ENCODE data around the gene FAM83F. TPM values are rescaled to one million over a fixed set of nuclear protein-coding genes. Genes with fewer than 3 reads are reported as not detected.
A peak's percentile ranks its signal among the peaks of the same experiment; 100 is the strongest.

Gene FAM83F
- total RNA-seq, 2 experiments from 2014 or later, result 1.8 to 1.9 TPM

- no peak for DNase-seq
- no peak overlapping the region for H3K27ac Mint-ChIP-seq
- no peaks in the 10 kb centered on the region for H3K27me3 Mint-ChIP-seq (ENCODE audit: low read depth)
- H3K9me3 Mint-ChIP-seq, result no peaks in the 10 kb centered on the region
- intact Hi-C loops (cut with micrococcal nuclease), result no loop called here
- CTCF ChIA-PET, result interaction anchor here (0.7 to 1.8 kb wide), 2 partner anchors 9 to 105 kb away, joined by 3 to 5 read pairs; no protein-coding TSS in a partner anchor
- peaks cover 2% of the 10 kb centered on the region for H3K4me1 Mint-ChIP-seq (ENCODE audit: low read depth)
- no peaks in the 10 kb centered on the region for H3K36me3 Mint-ChIP-seq (ENCODE audit: low read depth)
- H3K4me3 Mint-ChIP-seq, result no peak overlapping the region
Measured at GRCh38 chr22:40033586-40034380, 39.0 kb downstream of the FAM83F start.

- H3K27ac Mint-ChIP-seq, result no peak overlapping the region
Measured at GRCh38 chr22:40035351-40035750, 40.6 kb downstream of the FAM83F start.

GRCh38 chr22:40036126-40036525, 41.4 kb downstream of the FAM83F start:
- CTCF ChIA-PET, result interaction anchor here (0.6 to 6.3 kb wide), 11 partner anchors 11 to 507 kb away, joined by 3 to 49 read pairs (median 4); no protein-coding TSS in a partner anchor
- intact Hi-C loops (cut with micrococcal nuclease), result no loop called here
- Mint-ChIP-seq H3K36me3 (ENCODE audit: low read depth) (no peaks in the 10 kb centered on the region), H3K4me3 (no peak overlapping the region), H3K27ac (no peak overlapping the region), H3K27me3 (ENCODE audit: low read depth) (no peaks in the 10 kb centered on the region), H3K9me3 (no peaks in the 10 kb centered on the region), H3K4me1 (ENCODE audit: low read depth) (no peaks in the 10 kb centered on the region)
- DNase-seq, result no peak

More at GRCh38 chr22:40035351-40035750, 40.6 kb downstream of the FAM83F start:
- H3K4me3 Mint-ChIP-seq, result no peak overlapping the region
- intact Hi-C loops (cut with micrococcal nuclease), result no loop called here
- H3K27me3 Mint-ChIP-seq (ENCODE audit: low read depth), result no peaks in the 10 kb centered on the region
- CTCF ChIA-PET, result interaction anchor here (1.2 to 6.3 kb wide), 4 partner anchors 11 to 506 kb away, joined by 3 to 49 read pairs (median 18); no protein-coding TSS in a partner anchor
- no peak for DNase-seq
- no peaks in the 10 kb centered on the region for H3K36me3 Mint-ChIP-seq (ENCODE audit: low read depth)
- peaks cover 2% of the 10 kb centered on the region for H3K4me1 Mint-ChIP-seq (ENCODE audit: low read depth)
- no peaks in the 10 kb centered on the region for H3K9me3 Mint-ChIP-seq

- CTCF ChIA-PET, result interaction anchor here (0.7 to 6.3 kb wide), 10 partner anchors 12 to 532 kb away, joined by 3 to 49 read pairs (median 4); no protein-coding TSS in a partner anchor
- intact Hi-C loops (cut with micrococcal nuclease), result no loop called here
- H3K4me3 Mint-ChIP-seq, result no peak overlapping the region
Measured at GRCh38 chr22:40036591-40037225, 42.0 kb downstream of the FAM83F start.

GRCh38 chr22:40037320-40037719, 42.6 kb downstream of the FAM83F start:
- Mint-ChIP-seq H3K4me1 (ENCODE audit: low read depth) (no peaks in the 10 kb centered on the region), H3K4me3 (no peak overlapping the region), H3K9me3 (no peaks in the 10 kb centered on the region), H3K27ac (no peak overlapping the region), H3K27me3 (ENCODE audit: low read depth) (no peaks in the 10 kb centered on the region), H3K36me3 (ENCODE audit: low read depth) (no peaks in the 10 kb centered on the region)
- DNase-seq, result no peak
- CTCF ChIA-PET, result interaction anchor here (0.8 to 6.3 kb wide), 9 partner anchors 13 to 532 kb away, joined by 3 to 49 read pairs (median 4); no protein-coding TSS in a partner anchor
- intact Hi-C loops (cut with micrococcal nuclease), result no loop called here

More at GRCh38 chr22:40036591-40037225, 42.0 kb downstream of the FAM83F start:
- H3K9me3 Mint-ChIP-seq, result no peaks in the 10 kb centered on the region
- H3K4me1 Mint-ChIP-seq (ENCODE audit: low read depth), result no peaks in the 10 kb centered on the region
- DNase-seq, result peak; percentile 71
- H3K27me3 Mint-ChIP-seq (ENCODE audit: low read depth), result no peaks in the 10 kb centered on the region
- no peaks in the 10 kb centered on the region for H3K36me3 Mint-ChIP-seq (ENCODE audit: low read depth)
- no peak overlapping the region for H3K27ac Mint-ChIP-seq

- Mint-ChIP-seq H3K9me3 (no peaks in the 10 kb centered on the region), H3K27me3 (ENCODE audit: low read depth) (no peaks in the 10 kb centered on the region), H3K4me1 (ENCODE audit: low read depth) (peaks cover 6% of the 10 kb centered on the region), H3K4me3 (no peak overlapping the region), H3K36me3 (ENCODE audit: low read depth) (peaks cover under 1% of the 10 kb centered on the region), H3K27ac (no peak overlapping the region)
- intact Hi-C loops (cut with micrococcal nuclease), result no loop called here
- DNase-seq, result no peak
- CTCF ChIA-PET, result interaction anchor here (0.6 to 6.3 kb wide), 10 partner anchors 15 to 505 kb away, joined by 3 to 49 read pairs (median 4); partner anchors contain the start of gene ENTHD1
Measured at GRCh38 chr22:40039482-40040115, 44.8 kb downstream of the FAM83F start.

- no peak for DNase-seq
- Mint-ChIP-seq H3K4me1 (ENCODE audit: low read depth) (peaks cover 6% of the 10 kb centered on the region), H3K27ac (no peak overlapping the region), H3K36me3 (ENCODE audit: low read depth) (peaks cover 2% of the 10 kb centered on the region), H3K9me3 (no peaks in the 10 kb centered on the region), H3K4me3 (no peak overlapping the region), H3K27me3 (ENCODE audit: low read depth) (no peaks in the 10 kb centered on the region)
- CTCF ChIA-PET, result interaction anchor here (0.6 to 6.3 kb wide), 4 partner anchors 17 to 506 kb away, joined by 6 to 49 read pairs (median 10); no protein-coding TSS in a partner anchor
- intact Hi-C loops (cut with micrococcal nuclease), result no loop called here
Measured at GRCh38 chr22:40040927-40041326, 46.2 kb downstream of the FAM83F start.

GRCh38 chr22:40041366-40042137, 46.8 kb downstream of the FAM83F start:
- no peaks in the 10 kb centered on the region for H3K9me3 Mint-ChIP-seq
- no peaks in the 10 kb centered on the region for H3K27me3 Mint-ChIP-seq (ENCODE audit: low read depth)
- peaks cover 9% of the 10 kb centered on the region for H3K4me1 Mint-ChIP-seq (ENCODE audit: low read depth)
- H3K36me3 Mint-ChIP-seq (ENCODE audit: low read depth), result peaks cover 2% of the 10 kb centered on the region
- H3K27ac Mint-ChIP-seq, result no peak overlapping the region
- intact Hi-C loops (cut with micrococcal nuclease), result no loop called here
- H3K4me3 Mint-ChIP-seq, result no peak overlapping the region
- CTCF ChIA-PET, result interaction anchor here (0.6 kb wide), 1 partner anchor 131 kb away, joined by 6 read pairs; no protein-coding TSS in a partner anchor
- DNase-seq, result peak; percentile 14

- no peak for DNase-seq
- intact Hi-C loops (cut with micrococcal nuclease), result no loop called here
- H3K27me3 Mint-ChIP-seq (ENCODE audit: low read depth), result no peaks in the 10 kb centered on the region
- H3K4me3 Mint-ChIP-seq, result no peak overlapping the region
- H3K36me3 Mint-ChIP-seq (ENCODE audit: low read depth), result peaks cover 2% of the 10 kb centered on the region
- H3K9me3 Mint-ChIP-seq, result no peaks in the 10 kb centered on the region
- H3K27ac Mint-ChIP-seq, result no peak overlapping the region
- CTCF ChIA-PET, result no interaction called here
- peaks cover 11% of the 10 kb centered on the region for H3K4me1 Mint-ChIP-seq (ENCODE audit: low read depth)
Measured at GRCh38 chr22:40042312-40042711, 47.6 kb downstream of the FAM83F start.

GRCh38 chr22:40043081-40043480, 48.3 kb downstream of the FAM83F start:
- Mint-ChIP-seq H3K27me3 (ENCODE audit: low read depth) (no peaks in the 10 kb centered on the region), H3K9me3 (no peaks in the 10 kb centered on the region), H3K4me3 (peak overlapping the region; percentile 92), H3K27ac (peak overlapping the region; percentile 99), H3K36me3 (ENCODE audit: low read depth) (peaks cover 2% of the 10 kb centered on the region), H3K4me1 (ENCODE audit: low read depth) (peaks cover 17% of the 10 kb centered on the region)
- intact Hi-C loops (cut with micrococcal nuclease), result no loop called here
- CTCF ChIA-PET, result interaction anchor here (0.5 to 1.8 kb wide), 4 partner anchors 148 to 513 kb away, joined by 3 to 5 read pairs (median 4); no protein-coding TSS in a partner anchor
- no peak for DNase-seq

GRCh38 chr22:40043793-40044101, 49.0 kb downstream of the FAM83F start:
- Mint-ChIP-seq H3K4me3 (peak overlapping the region; percentile 92), H3K36me3 (ENCODE audit: low read depth) (peaks cover 2% of the 10 kb centered on the region), H3K27ac (peak overlapping the region; percentile 99), H3K4me1 (ENCODE audit: low read depth) (peaks cover 21% of the 10 kb centered on the region), H3K9me3 (no peaks in the 10 kb centered on the region), H3K27me3 (ENCODE audit: low read depth) (no peaks in the 10 kb centered on the region)
- no peak for DNase-seq
- CTCF ChIA-PET, result interaction anchor here (0.8 to 1.8 kb wide), 7 partner anchors 19 to 513 kb away, joined by 3 to 10 read pairs (median 4); partner anchors contain the start of gene ADSL
- intact Hi-C loops (cut with micrococcal nuclease), result loop anchor here (1.0 kb wide), 3 partner anchors 134 to 303 kb away; partner anchors contain the start of genes ADSL and TNRC6B

Data from activated naive CD4-positive, alpha-beta T cell treated with anti-CD3 and anti-CD28 coated beads for 36 hours (primary cell).